Loucy (cell line): ENCODE data around the gene TUBB4B.
A peak's percentile ranks its signal among the peaks of the same experiment; 100 is the strongest.

Experiments
- H2AFZ ChIP-seq: fragments of 200-600 bp; sonication (generic); 2 replicates; pipeline ENCODE4 v1.6.0; 2016; ENCODE audit warnings: antibody characterized with exemption, mild to moderate bottlenecking, low read length, moderate library complexity
- H3F3A ChIP-seq: fragments of 200-600 bp; 2 replicates; pipeline ENCODE4 v1.6.0; 2016; ENCODE audit warnings: antibody characterized with exemption, low read depth, mild to moderate bottlenecking
- H3K27me3 ChIP-seq: fragments of 200-600 bp; sonication (generic); 2 replicates; pipeline ENCODE4 v1.6.1; 2014; ENCODE audit warnings: low read length, mild to moderate bottlenecking; ENCODE audit not compliant: insufficient read depth, poor library complexity, severe bottlenecking
- H3K36me3 ChIP-seq: fragments of 200-600 bp; sonication (generic); 2 replicates; pipeline ENCODE4 v1.6.1; 2016; ENCODE audit warnings: low read length; ENCODE audit not compliant: insufficient read depth
- H3K4me1 ChIP-seq: fragments of 200-600 bp; sonication (generic); 2 replicates; pipeline ENCODE4 v1.5.1; 2014; ENCODE audit warnings: low read length, mild to moderate bottlenecking; ENCODE audit not compliant: insufficient read depth, poor library complexity, severe bottlenecking
- H3K4me2 ChIP-seq: fragments of 200-600 bp; sonication (generic); 2 replicates; pipeline ENCODE4 v1.6.0; 2014; ENCODE audit warnings: antibody characterized with exemption, low read length, low read depth, mild to moderate bottlenecking; ENCODE audit not compliant: poor library complexity, severe bottlenecking
- H3K4me3 ChIP-seq: fragments of 200-600 bp; sonication (generic); 2 replicates; pipeline ENCODE4 v1.5.1; 2014; ENCODE audit warnings: low read length, mild to moderate bottlenecking, mixed read lengths; ENCODE audit not compliant: poor library complexity, severe bottlenecking
- H3K79me2 ChIP-seq: fragments of 200-600 bp; sonication (generic); 2 replicates; pipeline ENCODE4 v1.6.1; 2014; ENCODE audit warnings: low read length; ENCODE audit not compliant: insufficient read depth
- H3K9ac ChIP-seq: fragments of 200-600 bp; sonication (generic); 2 replicates; pipeline ENCODE4 v1.6.0; 2014; ENCODE audit warnings: mild to moderate bottlenecking, low read depth, low read length, moderate library complexity; ENCODE audit not compliant: poor library complexity, severe bottlenecking
- H3K9me2 ChIP-seq: fragments of 200-600 bp; sonication (generic); replicated peaks from 2 replicates; pipeline ENCODE4 v1.6.1; 2016; ENCODE audit warnings: low read depth, low read length, mixed read lengths
- H3K9me3 ChIP-seq: fragments of 200-600 bp; sonication (generic); 2 replicates; pipeline ENCODE4 v1.6.1; 2014; ENCODE audit warnings: mild to moderate bottlenecking, antibody characterized with exemption, low read length, low read depth; ENCODE audit not compliant: insufficient read depth
- H4K20me1 ChIP-seq: fragments of 200-600 bp; sonication (generic); 2 replicates; pipeline ENCODE4 v1.6.0; 2014; ENCODE audit warnings: antibody characterized with exemption, low read length, mild to moderate bottlenecking; ENCODE audit not compliant: insufficient read depth, poor library complexity, severe bottlenecking
- CTCF ChIP-seq: fragments of 200-600 bp; sonication (generic); conservative IDR thresholded peaks from 2 replicates; pipeline ENCODE4 v1.5.1; 2014; ENCODE audit warnings: mild to moderate bottlenecking, antibody characterized with exemption, low read length
- EZH2phosphoT487 ChIP-seq: fragments of 200-600 bp; IDR thresholded peaks from 2 replicates; pipeline ENCODE4 v1.6.1; 2018; ENCODE audit warnings: antibody characterized with exemption, mild to moderate bottlenecking, moderate library complexity, borderline replicate concordance

Gene TUBB4B

GRCh38 chr9:137194909-137195308 is 46.2 kb upstream of the TUBB4B start:
- H3K4me1 ChIP-seq: peaks cover 21% of the 10 kb centered on the region
- H3K9me2 ChIP-seq: no peaks in the 10 kb centered on the region
- H3K4me3 ChIP-seq: no peak overlapping the region
- H2AFZ ChIP-seq: no peak overlapping the region
- peaks cover 7% of the 10 kb centered on the region; the same call in 1 of the 2 replicates for H3K36me3 ChIP-seq
- no peaks in the 10 kb centered on the region for H3F3A ChIP-seq
- no peaks in the 10 kb centered on the region for H3K27me3 ChIP-seq
- peaks cover 47% of the 10 kb centered on the region for H3K79me2 ChIP-seq
- H4K20me1 ChIP-seq: peaks cover 22% of the 10 kb centered on the region
- TF ChIP-seq CTCF: no peak
- no peak for TF ChIP-seq EZH2phosphoT487
- no peak overlapping the region for H3K9ac ChIP-seq
- peak overlapping the region; percentile 27 for H3K4me2 ChIP-seq
- no peaks in the 10 kb centered on the region for H3K9me3 ChIP-seq

- TF ChIP-seq CTCF (no peak), EZH2phosphoT487 (no peak)
- H3K36me3 ChIP-seq: peaks cover 7% of the 10 kb centered on the region; the same call in 1 of the 2 replicates
- peak overlapping the region; percentile 27 for H3K4me2 ChIP-seq
- H3K4me1 ChIP-seq: peaks cover 16% of the 10 kb centered on the region
- peaks cover 14% of the 10 kb centered on the region for H4K20me1 ChIP-seq
- H3K4me3 ChIP-seq: no peak overlapping the region
- H3F3A ChIP-seq: no peaks in the 10 kb centered on the region
- no peak overlapping the region for H2AFZ ChIP-seq
- no peaks in the 10 kb centered on the region for H3K9me3 ChIP-seq
- H3K27me3 ChIP-seq: no peaks in the 10 kb centered on the region
- no peak overlapping the region for H3K9ac ChIP-seq
- no peaks in the 10 kb centered on the region for H3K9me2 ChIP-seq
- peaks cover 39% of the 10 kb centered on the region for H3K79me2 ChIP-seq
These were observed 45.4 kb upstream of the TUBB4B start for GRCh38 chr9:137195525-137196220.

- Histone ChIP-seq H3K79me2 (peaks cover 46% of the 10 kb centered on the region), H2AFZ (no peak overlapping the region), H3K27me3 (no peaks in the 10 kb centered on the region), H3K36me3 (no peaks in the 10 kb centered on the region), H3K9me3 (no peaks in the 10 kb centered on the region), H3K4me2 (peak overlapping the region; percentile 65), H3K9ac (peak overlapping the region; percentile 10), H3K4me3 (peak overlapping the region; percentile 67), H3F3A (no peaks in the 10 kb centered on the region), H4K20me1 (peaks cover 12% of the 10 kb centered on the region), H3K9me2 (no peaks in the 10 kb centered on the region), H3K4me1 (peaks cover 25% of the 10 kb centered on the region)
- TF ChIP-seq EZH2phosphoT487: no peak
- no peak for TF ChIP-seq CTCF
These were observed 42.8 kb upstream of the TUBB4B start for GRCh38 chr9:137198051-137198901.
